ENCODE results near the gene DNASE1. TPM values are rescaled to one million over a fixed set of nuclear protein-coding genes. Genes with fewer than 3 reads are reported as not detected.
A peak's percentile ranks its signal among the peaks of the same experiment; 100 is the strongest.
"Not testable (repeated sequence)": the region's sequence is repeated elsewhere in the genome, so short reads cannot be mapped to it uniquely, and the experiment has no call there.

Gene DNASE1
- total RNA-seq: 14.3 TPM
- long read RNA-seq, partial matches to known transcripts: 5 of 41 reads
- long read RNA-seq, other reads (novel, unspliced or antisense): 36 of 41 reads

- H3K4me1 ChIP-seq: no peaks in the 10 kb centered on the region
- peaks cover 58% of the 10 kb centered on the region for H3K36me3 ChIP-seq
- ATAC-seq (peak; percentile 47 to 75), DNase-seq (peak; percentile 67)
- intact Hi-C loops (cut with DNase I): no loop called here
- H3K27ac ChIP-seq: no peak within 1 kb of the TSS
- H3K4me3 ChIP-seq: no peak within 1 kb of the TSS
- peak; percentile 76 for TF ChIP-seq CTCF (IDR thresholded peaks at IDR 0.05)
- no peaks in the 10 kb centered on the region for H3K27me3 ChIP-seq (ENCODE audit: low read depth)
- H3K9me3 ChIP-seq: no peaks in the 10 kb centered on the region
Measured at GRCh38 chr16:3654249-3654991, at the start of gene DNASE1. Gene DNASE1 (plus strand): TSS chr16:3654691. CDS start chr16:3655374, 683 bp downstream.

GRCh38 chr16:3606441-3606840 lies 48.0 kb upstream of the DNASE1 start:
- ATAC-seq: no peak
- no peaks in the 10 kb centered on the region for H3K27me3 ChIP-seq (ENCODE audit: low read depth)

GRCh38 chr16:3607161-3607560 lies 47.3 kb upstream of the DNASE1 start:
- H3K27me3 ChIP-seq (ENCODE audit: low read depth): no peaks in the 10 kb centered on the region
- H3K36me3 ChIP-seq: peaks cover 37% of the 10 kb centered on the region
- no peak for TF ChIP-seq CTCF (IDR thresholded peaks at IDR 0.05)
- intact Hi-C loops (cut with DNase I): no loop called here
- DNase-seq (no peak), ATAC-seq (no peak)
- no peak overlapping the region for H3K27ac ChIP-seq
- H3K4me1 ChIP-seq: peaks cover 10% of the 10 kb centered on the region
- no peak overlapping the region for H3K4me3 ChIP-seq
- no peaks in the 10 kb centered on the region for H3K9me3 ChIP-seq

More at GRCh38 chr16:3606441-3606840, 48.0 kb upstream of the DNASE1 start:
- TF ChIP-seq CTCF (IDR thresholded peaks at IDR 0.05): no peak
- peaks cover 43% of the 10 kb centered on the region for H3K36me3 ChIP-seq
- intact Hi-C loops (cut with DNase I): no loop called here
- H3K27ac ChIP-seq: no peak overlapping the region
- H3K4me1 ChIP-seq: peaks cover 8% of the 10 kb centered on the region
- no peak overlapping the region for H3K4me3 ChIP-seq
- no peak for DNase-seq
- H3K9me3 ChIP-seq: no peaks in the 10 kb centered on the region

- H3K9me3 ChIP-seq: no peaks in the 10 kb centered on the region
- H3K36me3 ChIP-seq: peaks cover 32% of the 10 kb centered on the region
- H3K4me3 ChIP-seq: no peak overlapping the region
- no peak for ATAC-seq
- H3K27me3 ChIP-seq (ENCODE audit: low read depth): no peaks in the 10 kb centered on the region
- H3K27ac ChIP-seq: no peak overlapping the region
- peaks cover 15% of the 10 kb centered on the region for H3K4me1 ChIP-seq
- no peak for TF ChIP-seq CTCF (IDR thresholded peaks at IDR 0.05)
- no peak for DNase-seq
- intact Hi-C loops (cut with DNase I): no loop called here
Measured at GRCh38 chr16:3607634-3608033, 46.9 kb upstream of the DNASE1 start.

GRCh38 chr16:3608069-3608468 lies 46.4 kb upstream of the DNASE1 start:
- no peaks in the 10 kb centered on the region for H3K27me3 ChIP-seq (ENCODE audit: low read depth)
- no peaks in the 10 kb centered on the region for H3K9me3 ChIP-seq
- peaks cover 28% of the 10 kb centered on the region for H3K36me3 ChIP-seq
- no peak for TF ChIP-seq CTCF (IDR thresholded peaks at IDR 0.05)
- DNase-seq: no peak
- H3K4me3 ChIP-seq: no peak overlapping the region
- intact Hi-C loops (cut with DNase I): no loop called here
- peaks cover 19% of the 10 kb centered on the region for H3K4me1 ChIP-seq
- no peak overlapping the region for H3K27ac ChIP-seq
- no peak for ATAC-seq

- Histone ChIP-seq H3K36me3 (peaks cover 19% of the 10 kb centered on the region), H3K4me1 (peaks cover 24% of the 10 kb centered on the region)
- H3K9me3 ChIP-seq; H3K27me3 ChIP-seq (ENCODE audit: low read depth); DNase-seq; intact Hi-C loops (cut with DNase I); ATAC-seq; H3K27ac ChIP-seq; H3K4me3 ChIP-seq: not testable (repeated sequence)
Measured at GRCh38 chr16:3608976-3609375, 45.5 kb upstream of the DNASE1 start.
